Epithelial cell of esophagus (primary cell): ENCODE results near the gene LTBP1.
A peak's percentile ranks its signal among the peaks of the same experiment; 100 is the strongest.

Experiments used
- DNase-seq: peaks from one replicate; pipeline ENCODE4 v3.0.0; 2010; ENCODE audit warnings: low read depth
- H3K4me3 ChIP-seq: 2 replicates; pipeline ENCODE4 v1.5.1; 2011; ENCODE audit warnings: mild to moderate bottlenecking, low read length, control low read depth
- CTCF ChIP-seq: IDR thresholded peaks from 2 replicates; pipeline ENCODE4 v1.5.1; 2011; ENCODE audit warnings: low read depth, mild to moderate bottlenecking, low read length, control low read depth, inconsistent platforms; ENCODE audit not compliant: insufficient read depth; ENCODE audit errors: missing control alignments

Gene LTBP1

GRCh38 chr2:33001823-33002222, 55.1 kb downstream of the LTBP1 start:
- DNase-seq = no peak
- no peak for TF ChIP-seq CTCF
- no peak overlapping the region for H3K4me3 ChIP-seq

- no peak for DNase-seq
- no peak overlapping the region for H3K4me3 ChIP-seq
- no peak for TF ChIP-seq CTCF
Measured at GRCh38 chr2:33002863-33003262, 56.1 kb downstream of the LTBP1 start.

GRCh38 chr2:33005057-33005456, 58.3 kb downstream of the LTBP1 start:
- TF ChIP-seq CTCF = no peak
- no peak overlapping the region for H3K4me3 ChIP-seq
- DNase-seq = no peak

- no peak overlapping the region for H3K4me3 ChIP-seq
- DNase-seq = no peak
- TF ChIP-seq CTCF = no peak
Measured at GRCh38 chr2:33008716-33009115, 62.0 kb downstream of the LTBP1 start.

- no peak overlapping the region for H3K4me3 ChIP-seq
- TF ChIP-seq CTCF = no peak
- DNase-seq = no peak
Measured at GRCh38 chr2:33009249-33009648, 62.5 kb downstream of the LTBP1 start.

- H3K4me3 ChIP-seq = no peak overlapping the region
- no peak for DNase-seq
- TF ChIP-seq CTCF = no peak
Measured at GRCh38 chr2:33011373-33011772, 64.6 kb downstream of the LTBP1 start.

GRCh38 chr2:33011941-33012340, 65.2 kb downstream of the LTBP1 start:
- TF ChIP-seq CTCF = no peak
- H3K4me3 ChIP-seq = no peak overlapping the region
- DNase-seq = peak; percentile 33
